Smooth muscle cell (in vitro differentiated cells): ENCODE data around the gene MIER3. TPM values are rescaled to one million over a fixed set of nuclear protein-coding genes. Genes with fewer than 3 reads are reported as not detected.

Experiments used
- DNase-seq: peaks from one replicate; lab custom pipeline; 2025; ENCODE audit not compliant: unreplicated experiment; lab: John Stamatoyannopoulos, UW
- H2AFZ ChIP-seq: fragments of 200-600 bp; sonication (generic); 2 replicates; pipeline ENCODE4 v1.6.0; 2016; ENCODE audit warnings: antibody characterized with exemption, low read depth, mild to moderate bottlenecking
- H3F3A ChIP-seq: fragments of 200-600 bp; sonication (generic); 2 replicates; pipeline ENCODE4 v1.6.0; 2017; ENCODE audit warnings: antibody characterized with exemption, low read depth
- H3K27ac ChIP-seq: fragments of 200-600 bp; sonication (generic); 2 replicates; pipeline ENCODE4 v1.5.1; 2016; ENCODE audit warnings: low read depth, mild to moderate bottlenecking
- H3K27me3 ChIP-seq: fragments of 200-600 bp; sonication (generic); 2 replicates; pipeline ENCODE4 v1.6.1; 2016; ENCODE audit warnings: low read depth, mild to moderate bottlenecking
- H3K36me3 ChIP-seq: fragments of 200-600 bp; sonication (generic); 2 replicates; pipeline ENCODE4 v1.5.1; 2016; ENCODE audit warnings: low read depth
- H3K4me1 ChIP-seq: fragments of 200-600 bp; sonication (generic); 2 replicates; pipeline ENCODE4 v1.5.1; 2016; ENCODE audit warnings: low read depth
- H3K4me2 ChIP-seq: fragments of 200-600 bp; sonication (generic); 2 replicates; pipeline ENCODE4 v1.6.0; 2016; ENCODE audit warnings: mild to moderate bottlenecking
- H3K4me3 ChIP-seq: fragments of 200-600 bp; sonication (generic); 2 replicates; pipeline ENCODE4 v1.5.1; 2016; ENCODE audit warnings: mild to moderate bottlenecking
- H3K79me2 ChIP-seq: fragments of 200-600 bp; sonication (generic); 2 replicates; pipeline ENCODE4 v1.6.0; 2016; ENCODE audit warnings: low read depth, mild to moderate bottlenecking
- H3K9ac ChIP-seq: fragments of 200-600 bp; sonication (generic); 2 replicates; pipeline ENCODE4 v1.6.0; 2016; ENCODE audit warnings: low read depth
- H3K9me3 ChIP-seq: fragments of 200-600 bp; sonication (generic); replicated peaks from 2 replicates; pipeline ENCODE4 v1.5.1; 2016; ENCODE audit warnings: low read depth
- H4K20me1 ChIP-seq: fragments of 200-600 bp; sonication (generic); 2 replicates; pipeline ENCODE4 v1.6.0; 2016; ENCODE audit warnings: low read depth
- CTCF ChIP-seq: fragments of 200-600 bp; sonication (generic); IDR thresholded peaks from 2 replicates; pipeline ENCODE4 v1.5.1; 2017; ENCODE audit warnings: borderline replicate concordance, mild to moderate bottlenecking, antibody characterized with exemption; ENCODE audit not compliant: insufficient read depth, poor library complexity, severe bottlenecking
- WGBS: methylation state at CpG from one replicate; pipeline ENCODE4 v1.1.7; 2016; ENCODE audit warnings: low lambda C conversion rate; 5-methylcytosine and 5-hydroxymethylcytosine counted together
- polyA plus RNA-seq: library from polyadenylated mRNA; unstranded; fragments of >200 nt; fragmentation: Nextera tagmentation; extraction: Ambion mirVana; gene quantifications from 2 replicates; pipeline ENCODE4 v1.2.1, GENCODE V29; 2016
- total RNA-seq: library from RNA; depleted of rRNA; stranded (reverse); fragments of >200 nt; gene quantifications from 2 replicates; pipeline ENCODE4 v1.2.3, GENCODE V29; 2014

The MIER3 gene
- total and polyA plus RNA-seq, 2 experiments from 2014 or later = 4.1 to 23.4 TPM

- Histone ChIP-seq H3K4me1 (peaks cover 12% of the 10 kb centered on the region), H3K9ac (peak overlapping the region; percentile 83), H3K9me3 (no peaks in the 10 kb centered on the region), H3K79me2 (peaks cover 41% of the 10 kb centered on the region), H3K27ac (peak overlapping the region; percentile 29), H3F3A (no peaks in the 10 kb centered on the region), H3K4me2 (peak overlapping the region; percentile 84), H3K4me3 (peak overlapping the region; percentile 88), H2AFZ (no peak overlapping the region), H3K36me3 (peaks cover 8% of the 10 kb centered on the region), H3K27me3 (no peaks in the 10 kb centered on the region), H4K20me1 (peaks cover 37% of the 10 kb centered on the region)
- DNase-seq = peak; percentile 43
- TF ChIP-seq CTCF = no peak
- 1% methylated on average over 33 of the region's 33 CpGs for WGBS
Observed at GRCh38 chr5:56950626-56951125, 1.2 kb downstream of the MIER3 start.

- no peak overlapping the region for H3K9ac ChIP-seq
- H3K4me3 ChIP-seq = no peak overlapping the region
- peaks cover 47% of the 10 kb centered on the region for H4K20me1 ChIP-seq
- H3K27ac ChIP-seq = no peak overlapping the region
- TF ChIP-seq CTCF = no peak
- no peak overlapping the region for H3K4me2 ChIP-seq
- H3F3A ChIP-seq = no peaks in the 10 kb centered on the region
- H3K79me2 ChIP-seq = peaks cover 48% of the 10 kb centered on the region
- H3K27me3 ChIP-seq = no peaks in the 10 kb centered on the region
- no peak overlapping the region for H2AFZ ChIP-seq
- H3K4me1 ChIP-seq = peaks cover 12% of the 10 kb centered on the region
- H3K9me3 ChIP-seq = no peaks in the 10 kb centered on the region
- H3K36me3 ChIP-seq = peaks cover 11% of the 10 kb centered on the region
- no peak for DNase-seq
Observed at GRCh38 chr5:56947052-56947451, 4.9 kb downstream of the MIER3 start.

- WGBS = 45% methylated on average over 1 of the region's 1 CpG
- H3K27ac ChIP-seq = no peak overlapping the region
Observed at GRCh38 chr5:56941981-56942380, 9.9 kb downstream of the MIER3 start.

More at GRCh38 chr5:56941981-56942380, 9.9 kb downstream of the MIER3 start:
- TF ChIP-seq CTCF = no peak
- DNase-seq = no peak
- Histone ChIP-seq H3K9me3 (no peaks in the 10 kb centered on the region), H3K4me3 (no peak overlapping the region), H3K27me3 (no peaks in the 10 kb centered on the region), H3F3A (no peaks in the 10 kb centered on the region), H3K79me2 (peaks cover 14% of the 10 kb centered on the region), H3K4me1 (no peaks in the 10 kb centered on the region), H2AFZ (no peak overlapping the region), H3K36me3 (peaks cover 29% of the 10 kb centered on the region), H4K20me1 (peaks cover 22% of the 10 kb centered on the region), H3K4me2 (no peak overlapping the region), H3K9ac (no peak overlapping the region)
